ENCODE results near the gene LDLRAD4.
A peak's percentile ranks its signal among the peaks of the same experiment; 100 is the strongest.

Gene LDLRAD4

GRCh38 chr18:13218368-13218991 is at the start of gene LDLRAD4:
Gene LDLRAD4, plus strand, starts transcription at chr18:13218760.
- no peak for DNase-seq (ENCODE audit: low read depth, low spot score)

- DNase-seq (ENCODE audit: low read depth, low spot score) = no peak
Measured at GRCh38 chr18:13173578-13174145, 44.9 kb upstream of the LDLRAD4 start.

- no peak for DNase-seq (ENCODE audit: low read depth, low spot score)
Measured at GRCh38 chr18:13175266-13175665, 43.3 kb upstream of the LDLRAD4 start.

DNA sequence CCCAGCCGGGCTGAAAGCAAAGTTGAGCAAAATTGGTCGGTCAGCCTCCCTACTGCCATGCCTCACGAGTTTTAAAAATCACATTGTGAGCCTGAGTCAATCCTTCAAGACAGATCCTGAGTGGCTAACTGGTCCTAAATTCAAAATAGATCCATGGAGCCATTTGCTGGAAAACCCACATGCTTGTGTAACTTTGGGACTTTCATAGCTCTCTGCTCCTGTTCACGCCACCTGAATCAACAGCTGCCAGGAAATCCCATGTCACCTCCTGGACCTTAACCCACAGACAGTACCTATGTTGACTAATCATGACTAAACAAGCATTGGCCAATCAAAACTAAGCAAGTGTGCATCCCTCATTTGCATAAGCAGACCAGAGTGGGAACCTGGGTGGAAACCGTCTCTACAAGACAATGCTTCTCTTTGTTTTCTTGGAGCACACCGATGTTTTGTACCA is 42.8 kb upstream of the LDLRAD4 start:
- no peak for DNase-seq (ENCODE audit: low read depth, low spot score)

- no peak for DNase-seq (ENCODE audit: low read depth, low spot score)
Measured at GRCh38 chr18:13176847-13177246, 41.7 kb upstream of the LDLRAD4 start.

GRCh38 chr18:13178197-13178596 is 40.4 kb upstream of the LDLRAD4 start:
- no peak for DNase-seq (ENCODE audit: low read depth, low spot score)

DNA sequence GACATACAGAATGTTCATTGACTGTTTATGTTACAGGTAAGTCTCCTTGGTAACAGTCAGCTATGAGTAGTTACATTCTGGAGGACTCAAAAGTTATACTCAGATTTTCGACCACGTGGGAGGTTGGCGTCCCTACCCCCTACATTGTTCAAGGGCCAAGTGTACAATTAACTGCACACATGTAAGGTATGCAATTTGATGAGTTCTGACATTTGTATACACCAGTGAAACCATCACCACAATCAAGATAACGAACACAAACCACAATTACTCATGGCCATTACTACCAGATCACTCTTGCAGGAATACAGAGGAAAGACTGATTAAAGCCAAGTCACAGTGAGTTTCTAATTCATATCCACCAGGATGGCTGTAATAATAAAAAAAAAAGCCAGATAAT is 39.6 kb upstream of the LDLRAD4 start:
- DNase-seq (ENCODE audit: low read depth, low spot score) = no peak

DNA sequence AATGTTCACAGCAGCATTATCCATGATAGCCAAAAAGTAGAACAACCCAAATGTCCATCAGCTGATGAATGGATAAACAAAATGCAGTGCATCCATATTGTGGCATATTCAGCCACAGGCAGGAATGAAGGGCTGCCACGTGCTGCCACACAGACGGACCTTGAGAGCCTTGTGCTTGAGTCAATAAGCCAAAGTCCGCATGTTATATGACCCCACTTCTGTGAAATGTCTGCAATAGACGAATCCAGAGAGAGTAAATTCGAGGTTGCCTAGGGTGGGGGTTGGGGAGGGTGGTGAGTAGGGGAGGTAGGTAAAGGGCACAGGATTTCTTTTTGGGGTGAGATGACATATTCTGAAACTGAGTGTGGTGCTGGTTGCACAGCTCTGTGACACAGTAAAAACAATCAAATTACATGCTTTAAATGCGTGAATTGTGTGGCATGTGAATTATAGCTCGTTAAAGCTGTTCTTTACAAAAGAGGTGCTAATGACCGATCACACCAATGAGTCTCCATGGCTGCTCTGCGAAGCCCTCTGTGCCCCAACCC is 38.9 kb upstream of the LDLRAD4 start:
- DNase-seq (ENCODE audit: low read depth, low spot score) = no peak

- peak; percentile 33 for DNase-seq (ENCODE audit: low read depth, low spot score)
Measured at GRCh38 chr18:13180614-13181375, 37.8 kb upstream of the LDLRAD4 start.

- no peak for DNase-seq (ENCODE audit: low read depth, low spot score)
Measured at GRCh38 chr18:13181765-13182164, 36.8 kb upstream of the LDLRAD4 start.

GRCh38 chr18:13183359-13183758 is 35.2 kb upstream of the LDLRAD4 start:
- DNase-seq (ENCODE audit: low read depth, low spot score) = no peak

DNA sequence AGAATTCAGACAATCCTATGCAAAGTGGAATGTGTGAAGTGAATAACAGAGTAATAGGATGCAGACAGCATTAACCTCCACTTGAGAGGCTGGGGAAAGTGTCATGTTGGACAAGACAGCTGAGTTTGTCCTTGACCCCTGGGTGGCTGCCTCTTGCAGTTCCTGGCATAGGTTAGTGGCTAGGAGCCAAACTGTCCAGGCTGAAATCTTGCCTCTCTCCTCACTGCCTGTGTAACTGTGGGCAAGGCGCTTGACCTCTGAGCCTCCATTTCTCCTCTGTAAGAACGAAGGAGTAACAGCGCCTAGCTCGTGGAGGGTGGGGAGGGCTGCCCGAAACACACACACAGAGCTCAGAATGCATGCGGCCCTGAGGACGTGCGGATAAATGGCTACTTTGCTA is 34.8 kb upstream of the LDLRAD4 start:
- DNase-seq (ENCODE audit: low read depth, low spot score) = no peak

DNA sequence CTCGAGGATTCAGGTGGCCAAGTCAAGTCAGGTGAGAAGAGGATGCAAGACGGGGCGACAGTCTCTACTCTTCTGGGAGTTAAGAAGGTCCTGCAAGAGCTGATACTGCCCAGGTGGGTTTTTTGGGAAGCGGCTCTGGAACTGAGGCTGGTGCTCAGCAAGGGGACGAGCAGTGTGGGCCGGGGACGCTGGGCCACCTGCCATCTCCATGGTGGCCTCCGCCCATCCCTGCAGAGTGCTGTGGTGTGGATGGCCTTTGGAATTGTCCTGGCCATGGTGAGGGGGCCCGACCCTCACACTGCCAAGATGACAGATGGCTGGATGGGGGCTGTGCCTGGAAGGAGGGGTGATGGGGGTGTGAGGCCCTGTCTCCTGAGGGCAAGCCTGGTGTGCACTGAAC is 34.2 kb upstream of the LDLRAD4 start:
- no peak for DNase-seq (ENCODE audit: low read depth, low spot score)

DNA sequence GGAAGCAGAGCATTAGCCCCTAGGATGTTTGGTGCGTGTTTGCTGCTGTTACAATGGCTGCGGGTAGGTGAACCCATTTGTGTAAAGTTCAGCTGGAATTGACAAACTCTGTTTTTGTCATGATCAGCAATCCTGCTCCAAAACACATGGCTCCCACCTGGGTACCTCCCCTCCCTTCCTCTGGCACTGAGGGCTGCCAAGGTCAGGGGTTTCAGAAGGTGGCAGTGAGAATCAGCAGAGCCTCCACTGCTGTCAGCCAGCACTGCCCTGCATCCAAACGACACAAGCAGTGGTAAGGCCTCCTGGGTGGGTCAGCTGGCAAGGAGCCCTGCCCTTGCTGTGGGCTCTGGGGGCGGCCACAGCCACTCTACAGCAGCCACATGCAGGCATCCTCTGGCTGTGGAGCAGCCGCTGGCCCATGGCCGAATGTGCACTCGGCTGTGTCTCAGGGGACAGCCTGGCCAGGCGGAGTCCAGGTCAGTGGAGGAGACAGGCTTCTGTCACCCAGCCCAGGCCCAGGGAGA is 32.8 kb upstream of the LDLRAD4 start:
- no peak for DNase-seq (ENCODE audit: low read depth, low spot score)

DNA sequence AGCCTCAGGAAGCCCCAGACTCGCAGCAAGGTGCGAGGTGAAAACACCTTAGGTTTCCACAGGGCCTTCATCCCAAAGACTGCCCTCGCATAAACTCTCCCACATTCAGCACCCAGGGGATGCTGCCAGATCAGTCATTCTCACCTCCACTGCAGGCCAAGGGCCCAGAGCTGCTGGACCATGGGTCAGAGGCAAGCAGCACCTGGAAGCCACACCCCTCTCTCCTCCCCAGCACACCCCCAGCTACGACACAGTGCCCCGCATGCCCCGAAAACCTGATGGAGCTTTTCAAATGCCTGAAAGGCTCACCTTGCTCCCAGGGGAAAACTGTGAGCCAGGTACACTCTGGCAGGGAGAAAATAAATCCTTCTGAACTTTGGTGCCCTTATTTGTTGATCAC is 31.9 kb upstream of the LDLRAD4 start:
- DNase-seq (ENCODE audit: low read depth, low spot score) = no peak

DNA sequence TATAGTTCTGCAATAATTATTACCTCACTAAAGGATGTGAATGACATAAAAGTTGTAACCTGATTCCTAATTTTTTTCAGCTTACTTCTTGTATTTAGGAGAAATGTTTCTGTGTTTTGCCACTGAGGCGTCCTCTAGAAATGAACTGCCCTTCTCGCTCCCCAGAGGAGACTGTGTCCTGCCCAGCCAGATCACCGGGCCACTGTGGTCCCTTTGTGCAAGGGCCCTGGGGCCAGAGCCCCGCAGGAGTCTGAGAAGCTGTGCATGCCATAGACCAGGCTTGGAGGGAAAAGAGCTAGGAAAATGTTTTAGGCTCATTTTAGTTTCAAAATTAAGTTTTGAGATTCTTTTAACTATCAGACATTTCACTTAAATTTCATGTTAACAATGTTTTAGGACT is 31.1 kb upstream of the LDLRAD4 start:
- DNase-seq (ENCODE audit: low read depth, low spot score) = no peak

- DNase-seq (ENCODE audit: low read depth, low spot score) = no peak
Measured at GRCh38 chr18:13191031-13191430, 27.5 kb upstream of the LDLRAD4 start.

- no peak for DNase-seq (ENCODE audit: low read depth, low spot score)
Measured at GRCh38 chr18:13191779-13192178, 26.8 kb upstream of the LDLRAD4 start.

GRCh38 chr18:13192970-13193369 is 25.6 kb upstream of the LDLRAD4 start:
- DNase-seq (ENCODE audit: low read depth, low spot score) = no peak

DNA sequence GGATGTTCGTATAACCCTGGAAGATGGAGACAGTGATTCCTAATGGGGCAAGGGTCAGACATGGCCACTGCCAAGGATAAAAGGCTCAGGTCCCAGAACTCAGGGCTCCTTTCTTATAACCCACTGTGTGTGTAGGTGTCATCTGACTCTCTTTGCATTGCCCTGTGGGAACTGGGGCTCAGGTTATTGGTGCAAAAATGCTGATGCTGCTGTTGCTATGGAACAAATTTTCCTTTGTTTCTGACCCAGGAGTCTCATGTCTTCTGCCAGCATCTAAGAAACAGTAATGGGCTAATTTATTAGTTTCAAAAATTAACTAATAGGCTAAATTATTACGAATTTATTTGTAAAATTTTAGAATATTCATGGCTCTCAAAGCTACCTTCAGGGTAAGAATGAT is 24.3 kb upstream of the LDLRAD4 start:
- no peak for DNase-seq (ENCODE audit: low read depth, low spot score)

GRCh38 chr18:13198701-13199100 is 19.9 kb upstream of the LDLRAD4 start:
- DNase-seq (ENCODE audit: low read depth, low spot score) = no peak

GRCh38 chr18:13199169-13199568 is 19.4 kb upstream of the LDLRAD4 start:
- DNase-seq (ENCODE audit: low read depth, low spot score) = no peak
